Peyer's patch (tissue), 4 donors: ENCODE measurements around the gene CHAT. TPM values are rescaled to one million over a fixed set of nuclear protein-coding genes. Genes with fewer than 3 reads are reported as not detected.

ENCODE experiments used
- DNase-seq, 3 donors: peaks; one replicate each; pipeline ENCODE4 v3.0.0-alpha.2; 2017 to 2019
- H3K27ac ChIP-seq, 4 donors: fragments of 200-600 bp; sonication (generic); one replicate each; pipeline ENCODE4 v1.5.1; 2016 to 2019
- H3K27me3 ChIP-seq, 2 donors: fragments of 200-600 bp; sonication (generic); one replicate each; pipeline ENCODE4 v1.5.1; 2019
- H3K36me3 ChIP-seq, 3 donors: fragments of 200-600 bp; sonication (generic); one replicate each; pipeline ENCODE4 v1.5.1; 2016 to 2019
- H3K4me1 ChIP-seq, 4 donors: fragments of 200-600 bp; sonication (generic); one replicate each; pipeline ENCODE4 v1.5.1; 2016 to 2019
- H3K4me3 ChIP-seq, 4 donors: fragments of 200-600 bp; sonication (generic); 1 replicate in 3 of 4; 2 replicates in 1 of 4; pipeline ENCODE4 v1.5.1; 2016 to 2019; ENCODE audit warnings: mild to moderate bottlenecking in 1 of 4
- H3K9me3 ChIP-seq, 4 donors: fragments of 200-600 bp; sonication (generic); one replicate each; pipeline ENCODE4 v1.5.1; 2016 to 2019; ENCODE audit warnings: mild to moderate bottlenecking in 1 of 4
- CTCF ChIP-seq, 6 experiments: fragments of 450-650 bp in 4 of 6; fragments of 200-600 bp in 2 of 6; sonication (generic) in 1 of 6; IDR thresholded peaks; one replicate each; pipeline ENCODE4 v1.5.1; 2017 to 2019; ENCODE audit warnings: antibody characterized with exemption in 6 of 6, mild to moderate bottlenecking in 3 of 6, moderate library complexity in 1 of 6
- POLR2A ChIP-seq, 2 donors: fragments of 450-650 bp; IDR thresholded peaks; one replicate each; pipeline ENCODE4 v1.5.1; 2017; ENCODE audit warnings: antibody characterized with exemption in 2 of 2, mild to moderate bottlenecking in 2 of 2, moderate library complexity in 2 of 2
- total RNA-seq, 4 donors: library from RNA; depleted of rRNA; stranded (reverse); fragments of >200 nt; gene quantifications; one replicate each; pipeline ENCODE4 v1.1.0, GENCODE V29; 2016

CHAT gene
- total RNA-seq, 4 donors from 2014 or later = 2.1 to 3.8 (median 3.4) TPM; not detected in 1

DNA sequence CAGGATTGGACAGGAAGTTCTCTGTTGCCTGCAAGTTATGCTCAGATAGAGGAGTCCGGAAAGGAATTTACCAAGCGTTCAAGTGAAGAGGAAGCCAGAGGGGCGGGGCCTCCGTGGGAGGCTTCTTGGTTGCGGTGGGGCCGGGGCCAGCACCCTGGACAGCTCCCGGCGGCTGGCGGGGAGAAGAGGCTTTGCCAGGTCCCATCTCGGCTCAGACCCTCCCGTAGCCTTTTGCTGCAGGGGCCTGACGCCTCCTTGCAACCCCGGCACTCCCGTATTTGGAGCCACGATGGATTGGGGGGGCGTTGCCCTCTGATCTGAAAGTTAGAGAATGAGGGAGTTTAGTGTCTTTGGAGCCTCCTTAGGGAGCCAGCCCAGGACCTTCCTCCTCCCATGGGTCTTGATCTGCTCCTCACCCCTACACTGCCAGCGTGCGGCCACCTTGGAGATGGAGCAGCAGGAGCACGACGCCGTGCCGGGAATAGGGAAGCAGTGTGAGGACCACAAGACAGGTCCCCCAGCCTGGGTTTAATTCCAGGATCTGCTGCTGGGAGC lies 6.8 kb upstream of the CHAT start:
- H3K36me3 ChIP-seq = no peaks in the 10 kb centered on the region
- H3K4me3 ChIP-seq = no peak overlapping the region
- H3K27me3 ChIP-seq = peaks cover 0 to 43% of the 10 kb centered on the region in 2 donors
- no peak for TF ChIP-seq POLR2A (IDR thresholded peaks at IDR 0.05)
- no peak for TF ChIP-seq CTCF (IDR thresholded peaks at IDR 0.05)
- H3K4me1 ChIP-seq = peaks cover 0 to 21% (median 0%) of the 10 kb centered on the region in 4 donors
- H3K9me3 ChIP-seq = peaks cover 0 to 9% (median 0%) of the 10 kb centered on the region in 4 donors
- DNase-seq = peak; percentile 25 to 66 (median 62)
- H3K27ac ChIP-seq = no peak overlapping the region

- H3K4me3 ChIP-seq = no peak overlapping the region
- H3K27ac ChIP-seq = no peak overlapping the region
- H3K9me3 ChIP-seq = peaks cover 0 to 9% (median 0%) of the 10 kb centered on the region in 4 donors
- peak in 2 of 3 donors; percentile 25 to 33 for DNase-seq
- H3K27me3 ChIP-seq = peaks cover 0 to 43% of the 10 kb centered on the region in 2 donors
- no peak for TF ChIP-seq CTCF (IDR thresholded peaks at IDR 0.05)
- no peak for TF ChIP-seq POLR2A (IDR thresholded peaks at IDR 0.05)
- H3K36me3 ChIP-seq = no peaks in the 10 kb centered on the region
- peaks cover 0 to 21% (median 0%) of the 10 kb centered on the region in 4 donors for H3K4me1 ChIP-seq
These were observed 5.5 kb upstream of the CHAT start for GRCh38 chr10:49608166-49609005.

DNA sequence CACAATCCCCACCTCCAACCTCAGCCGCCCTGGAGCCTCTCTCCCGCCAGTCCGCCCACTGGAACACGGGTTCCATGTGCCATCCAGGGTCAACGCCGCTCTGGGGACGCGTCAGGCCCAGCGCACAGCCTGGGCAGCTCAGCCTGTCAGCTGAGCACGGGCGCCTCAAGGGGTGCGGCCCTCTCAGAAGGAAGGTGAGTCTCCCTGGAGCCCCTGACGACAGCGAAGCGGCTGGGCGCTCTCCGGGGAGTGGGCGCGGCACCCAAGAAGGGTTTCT lies 4.9 kb upstream of the CHAT start:
- Histone ChIP-seq H3K4me3 (no peak overlapping the region), H3K9me3 (peaks cover 0 to 9% (median 0%) of the 10 kb centered on the region in 4 donors), H3K27ac (no peak overlapping the region), H3K4me1 (peaks cover 0 to 21% (median 0%) of the 10 kb centered on the region in 4 donors), H3K36me3 (no peaks in the 10 kb centered on the region), H3K27me3 (peaks cover 0 to 43% of the 10 kb centered on the region in 2 donors)
- no peak for TF ChIP-seq CTCF (IDR thresholded peaks at IDR 0.05)
- no peak for TF ChIP-seq POLR2A (IDR thresholded peaks at IDR 0.05)
- peak in 2 of 3 donors; percentile 15 to 48 for DNase-seq

GRCh38 chr10:49609283-49610113 lies 4.3 kb upstream of the CHAT start:
- H3K27me3 ChIP-seq = peaks cover 0 to 43% of the 10 kb centered on the region in 2 donors
- H3K4me3 ChIP-seq = peak overlapping the region in 1 of 4 donors; percentile 19
- H3K36me3 ChIP-seq = no peaks in the 10 kb centered on the region
- peaks cover 0 to 21% (median 0%) of the 10 kb centered on the region in 4 donors for H3K4me1 ChIP-seq
- DNase-seq = peak in 2 of 3 donors; percentile 31 to 34
- H3K27ac ChIP-seq = no peak overlapping the region
- no peak for TF ChIP-seq CTCF (IDR thresholded peaks at IDR 0.05)
- TF ChIP-seq POLR2A (IDR thresholded peaks at IDR 0.05) = no peak
- H3K9me3 ChIP-seq = peaks cover 0 to 9% (median 0%) of the 10 kb centered on the region in 4 donors

DNA sequence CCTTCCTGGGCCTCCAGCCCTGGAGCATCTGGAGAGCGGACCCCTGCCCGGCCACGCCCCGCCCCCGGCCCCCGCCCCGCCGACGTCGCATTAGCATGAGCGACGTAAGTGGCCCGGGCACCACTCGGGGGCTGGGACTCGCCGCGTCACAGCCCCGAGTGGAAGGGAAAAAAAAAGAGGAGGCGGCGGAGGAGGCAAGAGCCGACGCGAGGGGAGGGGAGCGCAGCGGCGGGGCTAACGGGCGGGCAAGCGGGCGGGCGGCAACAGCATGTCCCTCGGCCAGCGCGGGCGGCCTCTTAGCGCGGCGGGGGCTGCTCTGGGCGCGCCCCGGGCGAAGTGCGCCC lies 3.8 kb upstream of the CHAT start, which contains the start of gene SLC18A3:
TSS of gene SLC18A3 (plus strand) at position 197 of the 344 bp plus-strand sequence. CDS start 431 bp downstream, outside the sequence.
- Histone ChIP-seq H3K27ac (no peak within 1 kb of the TSS), H3K4me1 (peaks cover 0 to 21% (median 0%) of the 10 kb centered on the region in 4 donors), H3K9me3 (peaks cover 0 to 9% (median 0%) of the 10 kb centered on the region in 4 donors), H3K4me3 (peak within 1 kb of the TSS in 1 of 4 donors; percentile 19), H3K27me3 (peaks cover 0 to 43% of the 10 kb centered on the region in 2 donors), H3K36me3 (no peaks in the 10 kb centered on the region)
- TF ChIP-seq POLR2A (IDR thresholded peaks at IDR 0.05) = no peak
- no peak for TF ChIP-seq CTCF (IDR thresholded peaks at IDR 0.05)
- peak in 2 of 3 donors; percentile 15 to 18 for DNase-seq
